NCI-H446 treated with DMSO at 0.1 percent for 48 hours (cell line): ENCODE measurements around the gene EFNB2.

Source experiments
- DNase-seq: peaks from one replicate; lab custom pipeline; 2025; lab: John Stamatoyannopoulos, UW

Gene EFNB2

DNA sequence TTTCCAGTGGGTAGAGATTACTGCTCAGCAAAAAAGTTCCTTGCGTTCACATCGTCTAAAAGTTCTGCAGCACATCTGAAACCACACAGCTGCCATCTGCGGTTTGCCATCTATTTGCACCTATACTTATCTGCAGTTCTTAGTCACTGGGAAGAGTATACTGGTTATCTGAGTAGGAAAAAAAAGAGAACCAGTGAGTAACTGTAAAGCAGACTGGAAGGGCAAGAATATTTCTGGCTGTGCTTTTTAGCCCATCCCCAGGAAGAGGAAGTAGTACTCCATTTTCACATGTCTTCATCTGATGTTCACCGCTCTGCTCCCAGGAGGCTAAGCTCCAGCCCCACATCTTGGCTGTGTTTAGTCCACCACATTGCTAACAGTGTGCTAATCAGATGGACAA, 35.6 kb downstream of the EFNB2 start:
- DNase-seq = no peak

DNA sequence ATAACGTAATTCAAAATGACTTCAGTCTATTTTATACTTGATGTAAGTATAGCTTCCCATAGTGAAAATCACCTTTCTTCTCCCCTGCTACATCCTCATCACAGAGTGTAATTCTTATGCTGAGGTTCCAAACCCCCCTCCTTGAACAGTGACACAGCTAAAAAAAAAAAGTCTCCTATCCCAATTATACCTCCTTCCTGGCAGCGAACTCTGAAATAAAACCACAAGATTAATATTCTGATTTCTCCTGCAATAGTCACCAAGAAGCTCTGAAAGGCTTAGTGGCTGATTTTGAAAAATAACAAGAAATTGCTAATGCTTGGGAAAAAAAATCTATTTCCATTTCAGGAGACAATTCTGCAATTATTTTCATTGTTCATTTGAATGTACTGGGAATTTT, 36.3 kb downstream of the EFNB2 start:
- DNase-seq = no peak

DNA sequence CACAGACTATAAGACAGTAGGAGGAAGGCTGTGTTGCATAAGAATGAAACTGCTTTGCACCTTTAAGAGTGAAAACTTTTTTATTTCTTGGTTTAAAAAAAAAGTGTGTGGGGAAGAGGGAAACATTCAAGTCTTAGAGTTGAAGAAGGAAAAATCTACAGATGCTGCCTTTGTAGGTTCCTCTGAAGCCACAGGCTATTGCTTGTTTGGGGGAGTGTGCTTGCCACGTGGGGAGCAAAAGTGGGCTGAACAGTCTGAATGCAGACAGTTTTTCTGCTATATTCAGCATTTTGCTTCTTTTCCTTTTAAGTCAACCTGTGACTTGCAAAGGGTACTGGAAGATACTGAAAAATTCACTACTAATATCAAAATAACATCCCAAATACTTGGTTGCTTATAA, 36.9 kb downstream of the EFNB2 start:
- DNase-seq = no peak

DNA sequence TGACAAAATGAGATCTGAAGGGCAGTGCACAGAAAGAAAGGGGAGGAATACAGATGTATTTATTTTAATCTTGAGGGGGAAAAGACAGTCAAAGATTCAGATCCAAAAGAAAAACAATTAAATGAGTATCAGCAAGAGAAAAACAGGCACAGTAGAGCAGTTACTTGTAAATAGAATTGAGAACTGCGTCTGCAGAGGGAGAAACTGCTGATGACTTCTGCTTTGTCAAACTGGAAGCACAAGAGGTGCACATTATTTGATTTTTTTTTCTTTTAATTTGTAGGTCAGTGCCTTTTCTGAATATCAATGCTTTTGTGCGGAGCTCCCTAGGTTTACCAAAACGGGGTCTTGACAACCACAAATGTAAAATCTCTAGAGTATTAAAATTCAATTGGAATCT, 37.3 kb downstream of the EFNB2 start:
- DNase-seq = no peak

DNA sequence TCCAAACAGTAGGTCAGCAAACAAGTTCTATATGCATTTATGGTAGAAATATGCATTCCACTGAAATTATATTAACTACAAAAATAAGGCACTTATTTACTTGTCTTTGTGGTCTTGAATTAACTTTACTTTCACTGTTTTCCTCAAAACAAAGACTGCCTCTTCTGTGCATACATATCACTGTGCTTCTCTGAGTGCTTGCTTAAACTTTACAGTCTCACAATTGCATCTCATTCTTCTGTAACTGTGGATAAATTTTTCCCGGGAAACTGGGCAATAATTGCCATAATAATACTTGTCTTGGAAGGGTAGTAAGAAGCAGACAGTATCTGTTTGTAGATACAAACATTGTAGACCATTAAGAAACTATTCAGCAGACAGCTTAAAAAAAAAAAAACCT, 38.4 kb downstream of the EFNB2 start:
- no peak for DNase-seq

DNA sequence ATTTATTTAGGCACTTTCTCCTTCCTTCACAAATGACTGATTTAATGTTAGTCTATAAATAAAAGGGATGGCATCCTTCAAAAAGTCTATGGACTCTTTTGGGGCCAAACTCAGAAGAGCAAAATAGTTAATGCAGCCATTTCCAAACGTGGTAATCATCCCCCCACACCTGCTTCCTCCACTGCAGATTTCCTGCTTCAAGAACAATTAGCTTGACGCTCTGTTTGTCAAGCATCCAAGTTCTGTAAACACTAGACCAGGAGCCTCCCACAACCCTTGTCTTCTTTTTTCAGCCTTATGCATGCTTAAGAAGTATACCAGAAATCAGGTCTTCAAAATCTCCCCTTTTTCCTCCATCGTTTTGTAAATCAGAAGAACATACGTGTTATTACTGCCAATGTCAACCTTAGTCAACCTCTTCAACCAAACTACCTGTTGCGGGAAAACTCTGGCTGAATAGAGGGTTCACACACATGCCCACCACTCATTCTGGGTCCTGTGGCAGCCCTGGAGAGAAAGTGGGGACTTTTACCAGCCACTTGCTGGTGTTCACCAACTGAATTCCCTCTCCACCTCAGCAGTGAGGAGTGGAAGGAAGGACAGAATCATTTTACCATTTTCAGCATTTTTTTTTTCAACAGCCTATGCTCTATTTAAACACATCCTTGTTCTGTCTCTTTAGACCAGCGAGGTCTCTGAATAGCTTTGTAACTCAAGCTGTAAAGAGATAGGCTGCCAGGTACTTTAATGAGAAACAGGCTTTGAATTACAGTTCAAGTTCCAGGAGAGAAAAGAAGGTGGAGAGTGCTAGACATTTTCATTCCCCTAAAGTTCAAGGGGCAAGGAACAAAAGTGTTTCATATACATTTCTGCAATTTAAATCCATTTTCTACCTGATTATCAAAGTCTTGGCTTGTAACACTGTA, 39.1 kb downstream of the EFNB2 start:
- DNase-seq = no peak

DNA sequence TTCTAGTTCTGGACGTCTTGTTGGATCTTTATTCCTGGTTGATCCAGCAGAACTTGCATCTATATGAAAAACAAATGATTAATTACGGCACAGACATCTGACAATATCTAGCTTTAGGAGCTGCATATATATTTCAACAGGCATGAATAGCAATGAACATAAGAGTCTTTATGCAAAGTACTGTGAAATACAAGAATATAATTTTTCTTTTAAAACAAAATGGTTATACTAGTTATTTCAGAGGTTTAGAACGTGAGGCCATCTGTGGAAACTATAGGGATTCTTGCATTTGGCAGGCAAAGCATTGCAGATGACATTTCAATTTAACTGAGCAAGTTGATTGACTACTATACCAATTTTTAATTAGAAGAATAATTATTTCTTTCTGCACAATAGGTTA, 40.5 kb downstream of the EFNB2 start:
- no peak for DNase-seq

DNA sequence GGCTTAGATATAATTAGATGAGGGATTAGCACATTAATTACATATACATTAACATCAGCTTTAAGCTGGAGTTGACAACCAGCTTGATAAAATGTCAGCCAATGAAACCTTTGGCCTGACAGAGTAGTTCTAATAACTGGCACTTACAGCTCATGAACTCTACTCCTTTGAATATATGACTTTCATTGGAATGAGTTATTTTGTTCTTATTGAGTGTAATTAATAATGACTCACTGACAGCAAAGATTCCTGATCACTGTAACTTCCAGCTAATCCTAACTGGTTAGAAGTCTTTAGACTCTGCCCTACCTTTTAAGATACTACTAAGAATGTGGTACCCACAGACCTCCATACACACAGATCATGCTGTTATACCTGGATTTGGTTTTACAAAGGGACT, 41.0 kb downstream of the EFNB2 start:
- no peak for DNase-seq

DNA sequence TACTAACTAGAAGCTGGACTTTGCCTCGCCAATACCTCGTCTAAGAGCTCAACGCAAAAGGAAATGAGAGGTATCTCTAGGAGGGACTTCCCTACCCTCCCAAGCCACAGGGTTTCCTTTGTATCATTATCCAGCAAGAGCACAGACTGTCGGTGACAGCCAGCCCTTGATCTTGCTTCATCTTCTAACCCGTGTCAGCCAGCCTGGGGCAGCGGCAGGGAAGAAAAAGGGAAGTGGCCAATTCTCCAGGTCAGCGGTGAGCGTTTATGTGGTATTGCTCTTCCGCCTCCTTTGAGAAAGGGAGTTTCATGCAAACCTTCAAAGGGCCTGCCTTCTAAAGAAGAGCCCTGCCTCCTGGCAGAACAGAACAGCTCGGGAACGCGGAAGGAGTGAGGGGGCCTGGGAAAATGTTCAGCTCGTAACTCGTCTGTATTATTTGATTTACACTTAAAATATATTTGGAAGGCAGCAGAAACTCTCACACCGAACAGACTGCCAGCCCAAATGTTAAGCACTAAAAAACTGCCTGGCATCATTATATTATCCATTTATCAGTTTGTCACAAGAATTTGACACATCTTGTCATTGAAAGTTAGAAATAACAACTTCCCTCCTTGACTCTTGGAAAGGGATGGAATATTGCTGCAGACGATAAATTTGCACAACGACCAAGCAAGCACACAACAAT, 41.8 kb downstream of the EFNB2 start:
- DNase-seq = no peak

DNA sequence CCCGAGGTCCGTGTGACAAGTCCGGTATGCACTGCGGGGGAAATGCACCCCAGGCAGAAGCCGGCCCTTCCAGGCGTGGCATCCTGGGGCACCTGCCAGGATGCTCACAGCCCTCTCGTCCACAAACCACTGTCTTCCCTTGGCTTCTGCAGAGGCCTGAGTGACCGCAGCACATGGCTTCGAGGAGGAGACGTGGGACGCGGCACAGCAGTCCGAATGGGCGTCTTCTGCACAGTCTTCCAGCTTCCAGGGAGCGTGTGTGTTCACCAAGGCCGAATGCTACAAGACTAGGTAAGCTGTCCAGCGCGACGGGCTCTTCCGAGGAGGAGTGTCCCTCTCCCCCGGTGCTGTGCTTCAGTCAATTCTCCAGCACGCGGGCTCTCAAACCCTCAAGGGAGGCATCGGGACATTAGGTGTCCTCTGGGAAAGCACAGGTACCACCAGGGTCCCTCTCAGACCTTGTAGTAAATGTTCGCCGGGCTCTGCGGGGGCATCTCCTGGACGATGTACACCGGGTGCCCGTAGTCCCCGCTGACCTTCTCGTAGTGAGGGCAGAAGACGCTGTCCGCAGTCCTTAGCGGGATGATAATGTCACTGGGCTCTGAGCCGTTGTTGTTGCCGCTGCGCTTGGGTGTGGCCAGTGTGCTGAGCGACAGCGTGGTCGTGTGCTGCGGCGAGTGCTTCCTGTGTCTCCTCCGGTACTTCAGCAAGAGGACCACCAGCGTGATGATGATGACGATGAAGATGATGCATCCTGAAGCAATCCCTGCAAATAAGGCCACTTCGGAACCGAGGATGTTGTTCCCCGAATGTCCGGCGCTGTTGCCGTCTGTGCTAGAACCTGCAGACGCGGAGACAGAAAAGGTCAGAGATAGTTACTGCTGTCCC, 42.6 kb downstream of the EFNB2 start:
- no peak for DNase-seq

DNA sequence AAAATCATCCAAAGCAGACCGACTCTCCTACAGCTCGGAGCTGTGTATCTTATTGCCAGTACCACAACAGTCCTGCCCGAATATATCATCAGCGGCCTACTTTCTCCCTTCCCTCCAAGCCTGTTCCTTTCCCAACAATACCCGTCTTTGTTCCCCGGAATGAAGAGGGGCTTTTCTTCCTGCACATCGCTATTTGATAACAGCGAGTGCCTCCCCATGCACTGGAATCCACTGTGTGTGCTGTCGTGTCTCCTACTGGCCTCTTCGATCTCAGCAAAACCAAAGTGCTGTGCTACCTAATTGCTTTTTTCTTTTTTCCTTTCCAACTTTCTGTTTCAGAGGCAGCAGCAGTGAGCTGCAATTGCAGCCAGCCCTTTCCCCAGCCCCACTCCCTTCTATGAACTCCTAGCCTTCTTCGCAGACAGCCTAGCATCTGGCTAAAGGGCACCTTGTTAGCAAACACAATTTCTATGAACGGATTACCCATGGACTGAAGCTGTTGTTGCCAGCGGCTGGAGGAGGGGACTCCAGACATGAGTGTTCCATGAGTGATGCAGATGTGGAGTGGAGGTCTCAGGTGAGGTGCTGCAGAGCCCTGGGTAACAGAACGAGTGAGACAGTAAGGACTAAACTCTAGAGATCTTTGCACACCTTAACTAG, 43.4 kb downstream of the EFNB2 start:
- DNase-seq = no peak

DNA sequence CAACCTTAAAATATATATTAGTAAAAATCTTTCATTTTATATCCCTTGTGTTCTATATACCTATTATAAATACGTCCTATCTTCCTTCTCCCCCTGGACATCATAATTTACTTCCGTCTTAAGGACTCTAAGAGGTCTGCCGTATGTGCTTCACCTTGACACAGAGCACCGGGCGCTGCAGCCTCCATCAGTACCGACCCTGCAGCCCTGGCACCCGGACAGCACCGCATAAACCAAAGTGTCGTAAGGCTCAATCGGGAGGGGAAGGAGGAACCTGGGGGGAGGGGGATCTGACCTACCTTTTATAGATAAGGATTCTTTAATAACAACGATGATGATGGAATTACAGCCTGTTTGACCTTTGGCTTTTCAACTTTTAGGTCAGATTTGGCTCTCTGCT, 44.0 kb downstream of the EFNB2 start:
- no peak for DNase-seq

DNA sequence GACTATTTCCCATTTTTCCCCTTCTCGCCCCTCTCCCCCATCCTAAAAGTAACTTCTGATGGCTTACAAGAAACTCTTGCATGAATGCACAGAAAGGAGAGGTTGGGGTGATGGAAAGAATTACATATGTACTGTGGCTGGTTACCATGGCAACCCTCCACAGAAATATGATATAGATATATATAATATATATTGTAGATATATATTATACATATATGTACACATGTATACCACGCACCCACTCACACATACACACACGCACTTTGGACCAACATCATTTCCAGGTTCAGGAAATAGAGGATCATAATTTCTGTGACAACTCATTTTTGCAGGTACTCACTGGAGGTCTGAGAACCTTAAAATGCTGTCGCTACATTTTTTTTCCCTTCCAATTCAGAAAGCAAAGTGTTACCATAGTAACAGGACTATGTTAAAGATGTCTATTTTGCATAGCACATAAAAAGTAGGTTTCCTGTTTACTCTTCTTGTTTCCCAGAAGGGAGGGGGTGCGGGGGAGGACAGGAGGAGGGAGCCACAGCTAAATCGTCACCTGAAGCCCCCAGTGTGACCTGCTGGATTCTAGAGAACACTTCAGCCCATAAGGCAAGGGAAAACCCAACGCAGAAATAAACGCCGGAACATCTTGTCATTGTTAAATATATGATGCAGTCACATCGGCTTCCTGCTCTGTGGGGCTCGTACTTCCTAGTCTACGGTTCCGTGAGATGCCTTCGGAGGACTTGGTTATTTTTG, 44.7 kb downstream of the EFNB2 start:
- DNase-seq = no peak

DNA sequence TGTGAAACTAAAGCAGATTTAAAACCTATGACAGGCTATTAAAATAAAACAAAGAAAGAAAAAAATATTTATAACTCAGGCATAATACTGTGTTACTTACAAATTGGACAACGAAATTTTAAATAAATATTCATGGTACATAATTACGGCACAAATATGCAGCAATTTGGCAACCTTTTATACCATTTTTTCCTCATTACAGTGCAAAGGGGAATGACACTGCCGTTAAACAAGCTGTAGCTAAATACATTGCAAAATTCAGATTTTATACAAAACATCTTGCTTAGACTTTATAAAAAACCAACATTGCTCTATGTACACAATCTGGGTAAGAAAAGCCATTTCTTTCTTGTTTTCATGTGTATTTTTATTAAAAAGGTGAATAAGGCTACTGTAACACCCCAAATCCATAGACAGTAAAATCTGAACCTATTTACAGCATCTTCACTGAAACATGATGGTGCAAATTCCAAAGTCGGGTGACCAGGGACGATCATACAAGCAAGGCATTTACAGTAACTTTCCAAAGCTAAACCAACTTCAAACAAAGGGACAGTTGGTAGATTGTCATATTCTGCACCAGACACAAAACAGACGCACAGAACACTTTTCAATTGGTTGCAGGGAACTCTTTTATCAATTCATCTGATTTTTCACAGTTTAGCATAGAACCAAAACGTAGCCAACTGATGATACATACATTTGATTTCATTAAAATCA, 45.5 kb downstream of the EFNB2 start:
- no peak for DNase-seq

DNA sequence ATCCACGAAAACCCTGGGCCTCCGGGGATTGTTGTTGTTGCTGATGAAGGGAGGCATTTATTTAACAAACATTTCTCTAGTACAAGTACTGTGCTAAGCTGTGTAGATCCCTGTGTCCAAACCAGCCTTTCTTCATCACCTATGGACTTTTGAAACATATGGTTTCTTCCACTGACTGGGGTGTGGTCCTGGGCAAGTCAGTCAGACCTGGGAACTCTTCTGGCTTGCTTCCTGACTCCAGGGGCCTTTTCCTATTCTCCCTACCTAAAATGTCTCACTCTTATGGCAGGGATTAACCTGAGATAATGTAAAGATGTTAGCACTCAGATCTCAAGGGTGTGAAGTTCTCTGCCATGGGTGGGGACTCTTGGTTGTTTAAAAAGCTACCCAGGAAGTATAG, 46.8 kb downstream of the EFNB2 start:
- DNase-seq = no peak

DNA sequence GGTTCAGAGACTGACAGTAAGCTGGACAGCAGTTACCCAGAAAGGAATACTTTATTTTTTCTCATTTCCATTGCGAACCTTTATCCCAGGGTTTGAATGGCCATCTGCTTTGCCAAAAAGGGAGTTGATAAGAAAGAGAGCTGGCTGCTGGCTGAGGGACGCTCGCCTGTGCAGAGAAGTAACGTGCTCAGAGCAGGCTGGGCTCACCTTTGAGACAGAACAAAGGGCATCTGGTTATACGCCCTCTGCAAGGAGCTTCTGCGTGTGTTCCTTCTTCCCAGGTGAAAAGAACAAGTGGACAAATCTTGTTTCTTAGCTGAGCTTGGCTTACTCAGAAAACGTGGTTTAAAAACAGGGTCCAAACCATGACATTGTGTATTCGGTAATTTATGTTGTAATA, 47.4 kb downstream of the EFNB2 start:
- DNase-seq = no peak

DNA sequence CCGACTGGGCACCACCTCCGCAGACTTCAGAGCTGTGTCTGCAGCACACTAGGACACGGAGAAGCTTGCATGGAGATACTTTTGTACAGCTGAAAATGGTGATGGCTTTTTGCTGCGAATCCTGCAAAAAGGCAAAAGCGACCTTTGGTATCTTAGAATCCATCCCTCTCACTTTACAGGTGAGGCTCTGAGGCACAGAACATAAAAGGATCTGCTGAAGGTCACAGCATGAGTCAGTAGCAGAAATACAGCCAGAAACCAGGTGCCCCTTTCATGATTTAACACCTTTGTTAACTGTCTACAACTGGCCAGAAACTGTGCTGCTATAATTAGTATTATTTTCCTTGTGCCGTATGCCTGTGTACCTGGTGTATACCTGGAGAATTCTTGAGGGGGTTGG, 48.3 kb downstream of the EFNB2 start:
- no peak for DNase-seq

DNA sequence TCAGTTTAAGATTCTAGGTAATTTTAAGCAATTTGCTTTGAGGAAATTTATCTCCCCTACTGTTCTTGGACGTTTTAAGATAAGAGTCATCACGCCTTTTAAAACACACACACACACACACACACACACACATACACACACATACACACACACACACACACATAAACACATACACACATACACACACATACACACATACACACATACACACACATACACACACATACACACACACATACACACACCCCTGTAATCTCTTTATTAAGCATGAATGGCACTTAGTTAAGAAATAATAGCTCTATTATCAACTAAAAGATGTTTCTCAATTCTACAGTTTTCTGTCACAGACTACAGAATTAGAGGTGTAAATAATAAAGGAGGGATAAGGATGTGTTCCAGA, 49.2 kb downstream of the EFNB2 start:
- DNase-seq = no peak

DNA sequence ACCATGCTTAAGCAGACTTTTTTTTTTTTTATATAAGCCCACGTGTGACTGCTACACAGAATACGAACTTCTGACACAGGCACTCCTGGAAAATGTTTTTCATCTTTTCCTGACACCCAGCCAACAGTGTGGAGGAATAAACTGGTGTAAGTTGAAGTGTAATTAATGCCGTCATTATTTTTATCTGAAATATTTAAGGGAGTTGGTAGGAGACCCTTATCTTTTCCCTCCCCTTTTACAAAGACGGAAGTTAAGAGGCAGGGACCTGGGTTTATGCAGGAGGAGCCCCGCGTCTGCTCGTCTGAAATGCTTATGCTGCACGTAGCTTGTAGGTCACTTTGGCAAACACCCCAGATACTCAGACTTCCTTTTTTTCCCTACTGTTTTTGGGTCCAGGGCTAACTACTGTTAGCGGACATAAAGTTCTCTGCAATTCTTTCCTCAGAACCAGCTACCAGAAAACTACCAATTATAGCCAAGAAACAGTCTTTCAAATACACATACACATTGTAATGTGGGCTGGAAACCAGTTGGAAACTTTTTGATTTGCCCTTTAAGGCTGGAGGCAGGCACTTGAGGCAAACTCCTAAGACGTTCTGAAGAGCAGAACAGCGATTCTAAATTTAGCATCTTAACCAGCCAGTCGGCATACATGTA, 50.8 kb downstream of the EFNB2 start:
- no peak for DNase-seq

DNA sequence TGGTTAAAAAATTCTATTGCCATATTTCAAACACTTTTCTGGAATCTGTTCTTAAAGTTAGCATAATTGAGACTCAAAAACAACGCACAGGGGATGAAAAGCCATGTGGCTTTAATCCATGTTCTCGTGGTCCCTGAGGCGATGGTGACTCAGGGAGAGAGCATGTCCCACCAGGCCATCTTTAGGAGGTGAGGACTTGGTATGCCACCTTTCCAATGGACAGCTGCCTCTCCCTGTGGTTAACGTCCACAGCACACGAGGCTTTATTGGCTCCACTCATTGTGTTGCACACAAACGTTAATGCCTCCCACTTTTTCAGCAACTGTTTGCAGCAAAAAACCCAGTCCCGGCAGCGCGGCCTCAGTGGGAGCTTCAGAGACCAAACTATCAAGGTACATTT, 51.4 kb downstream of the EFNB2 start:
- no peak for DNase-seq
